HepG2 (cell line): Measurements from ENCODE around the gene TIMM10. TPM values are rescaled to one million over a fixed set of nuclear protein-coding genes. Genes with fewer than 3 reads are reported as not detected.
A peak's percentile ranks its signal among the peaks of the same experiment; 100 is the strongest.

Experiments
- CSRNP1 ChIP-seq: sonication (generic); formaldehyde crosslinking; IDR thresholded peaks from 2 replicates; pipeline ENCODE4 v1.8.1; 2023; ENCODE audit warnings: mild to moderate bottlenecking, missing genetic modification reagents
- EHMT2 ChIP-seq: fragments of 200-600 bp; sonication (generic); IDR thresholded peaks from 2 replicates; pipeline ENCODE4 v1.7.0; 2017; ENCODE audit warnings: antibody characterized with exemption, low read depth, low read length, borderline replicate concordance
- MAFG ChIP-seq: sonication (generic); formaldehyde crosslinking; IDR thresholded peaks from 2 replicates; pipeline ENCODE4 v1.5.1; 2020; ENCODE audit warnings: mild to moderate bottlenecking, missing genetic modification reagents
- MLX ChIP-seq: IDR thresholded peaks from 2 replicates; pipeline ENCODE4 v1.6.1; 2016
- NFATC3 ChIP-seq: sonication (generic); formaldehyde crosslinking; IDR thresholded peaks from 2 replicates; pipeline ENCODE4 v1.5.1; 2020; ENCODE audit warnings: mild to moderate bottlenecking, missing genetic modification reagents
- ZBTB4 ChIP-seq: sonication (generic); formaldehyde crosslinking; IDR thresholded peaks from 2 replicates; pipeline ENCODE4 v1.4.0; 2020; ENCODE audit warnings: missing genetic modification reagents, mild to moderate bottlenecking, borderline replicate concordance
- ZNF143 ChIP-seq: sonication (generic); formaldehyde crosslinking; IDR thresholded peaks from 2 replicates; pipeline ENCODE4 v1.4.0; 2020; ENCODE audit warnings: missing genetic modification reagents
- ZNF160 ChIP-seq: sonication (generic); formaldehyde crosslinking; IDR thresholded peaks from 2 replicates; pipeline ENCODE4 v1.8.0; 2022; ENCODE audit warnings: mild to moderate bottlenecking, inconsistent platforms, missing genetic modification reagents
- ZNF275 ChIP-seq: sonication (generic); formaldehyde crosslinking; IDR thresholded peaks from 2 replicates; pipeline ENCODE4 v1.8.0; 2022; ENCODE audit warnings: missing genetic modification reagents, mild to moderate bottlenecking, inconsistent platforms, borderline replicate concordance
- ZNF317 ChIP-seq: sonication (generic); formaldehyde crosslinking; IDR thresholded peaks from 2 replicates; pipeline ENCODE4 v1.5.0; 2020; ENCODE audit warnings: mild to moderate bottlenecking, missing genetic modification reagents
- ZNF530 ChIP-seq: sonication (generic); formaldehyde crosslinking; IDR thresholded peaks from 2 replicates; pipeline ENCODE4 v1.5.0; 2020; ENCODE audit warnings: low read depth, mild to moderate bottlenecking, missing genetic modification reagents
- ZSCAN9 ChIP-seq: IDR thresholded peaks from 2 replicates; pipeline ENCODE4 v1.6.1; 2016; ENCODE audit warnings: borderline replicate concordance
- ZXDC ChIP-seq: sonication (generic); formaldehyde crosslinking; IDR thresholded peaks from 2 replicates; pipeline ENCODE4 v1.5.0; 2020; ENCODE audit warnings: mild to moderate bottlenecking, missing genetic modification reagents
- polyA plus RNA-seq, 8 experiments: library from polyadenylated mRNA; depleted of rRNA in 3 of 8; stranded (reverse) in 7 of 8; unstranded in 1 of 8; fragments of >200 nt; fragmentation: Illumina TruSeq in 4 of 8; extraction: Trizol in 4 of 8; gene quantifications; 2 replicates each; pipeline versions ENCODE4 v1.2.1 to v1.2.3, GENCODE V29; 2011 to 2016; ENCODE audit warnings: low read depth in 4 of 8, missing spikeins in 1 of 8, mixed read lengths in 1 of 8; ENCODE audit not compliant: insufficient read depth in 1 of 8
- total RNA-seq, 5 experiments: library from RNA; depleted of rRNA; stranded (reverse); fragments of >200 nt; fragmentation: Illumina TruSeq; extraction: Trizol; gene quantifications; 2 replicates each; pipeline ENCODE4 v1.2.3, GENCODE V29; 2016; ENCODE audit warnings: low read depth in 1 of 5

Gene TIMM10
- total and polyA plus RNA-seq, 2 of the 13 experiments (the other 11 are each of a cell fraction or from before 2014, with no cell fraction given), result 67.8 to 82.2 TPM

GRCh38 chr11:57530596-57531507 is at the start of gene TIMM10 (continued):
- no peak for TF ChIP-seq ZNF530 (CRISPR knock-in tag)
- no peak for TF ChIP-seq ZXDC
- TF ChIP-seq MLX (CRISPR knock-in tag), result peak; percentile 53; the same call in 1 of the 2 replicates
- peak; percentile 66; the same call in 1 of the 2 replicates for TF ChIP-seq ZNF275 (CRISPR knock-in tag)
- TF ChIP-seq ZNF317, result peak; percentile 22; the same call in 1 of the 2 replicates
- TF ChIP-seq ZBTB4 (CRISPR knock-in tag), result no peak
- peak; percentile 88; the same call in 1 of the 2 replicates for TF ChIP-seq NFATC3 (CRISPR knock-in tag)
- TF ChIP-seq CSRNP1 (CRISPR knock-in tag), result no peak
- no peak for TF ChIP-seq MAFG
- no peak for TF ChIP-seq EHMT2
- 0 out of 2 replicates have a peak, but pooled peaks have one; percentile 26 for TF ChIP-seq ZSCAN9
- TF ChIP-seq ZNF160 (CRISPR knock-in tag), result 0 out of 2 replicates have a peak, but pooled peaks have one; percentile 47
- TF ChIP-seq ZNF143 (CRISPR knock-in tag), result peak; percentile 75
